Prostate gland (tissue), 2 donors: ENCODE measurements around the gene TMC4.

Experiments
- CTCF ChIP-seq, 4 experiments: fragments of 200-600 bp in 2 of 4; fragments of 450-650 bp in 2 of 4; sonication (generic) in 2 of 4; IDR thresholded peaks; 1 replicate in 3 of 4; 2 replicates in 1 of 4; pipeline ENCODE4 v1.5.1; 2016 to 2019; ENCODE audit warnings: antibody characterized with exemption in 4 of 4, mild to moderate bottlenecking in 2 of 4, moderate library complexity in 2 of 4
- POLR2AphosphoS5 ChIP-seq: sonication (generic); formaldehyde crosslinking; IDR thresholded peaks from one replicate; pipeline ENCODE4 v1.6.1; 2017; ENCODE audit warnings: antibody characterized with exemption

GRCh38 chr19:54179262-54179852 lies 6.4 kb upstream of the TMC4 start:
- no peak for TF ChIP-seq CTCF (IDR thresholded peaks at IDR 0.05)
- TF ChIP-seq POLR2AphosphoS5, result no peak
